Loucy (cell line): ENCODE data around the gene RGSL1.

Experiments used
- H2AFZ ChIP-seq: fragments of 200-600 bp; sonication (generic); 2 replicates; pipeline ENCODE4 v1.6.0; 2016; ENCODE audit warnings: antibody characterized with exemption, mild to moderate bottlenecking, low read length, moderate library complexity
- H3F3A ChIP-seq: fragments of 200-600 bp; 2 replicates; pipeline ENCODE4 v1.6.0; 2016; ENCODE audit warnings: antibody characterized with exemption, low read depth, mild to moderate bottlenecking
- H3K27me3 ChIP-seq: fragments of 200-600 bp; sonication (generic); 2 replicates; pipeline ENCODE4 v1.6.1; 2014; ENCODE audit warnings: low read length, mild to moderate bottlenecking; ENCODE audit not compliant: insufficient read depth, poor library complexity, severe bottlenecking
- H3K36me3 ChIP-seq: fragments of 200-600 bp; sonication (generic); 2 replicates; pipeline ENCODE4 v1.6.1; 2016; ENCODE audit warnings: low read length; ENCODE audit not compliant: insufficient read depth
- H3K4me1 ChIP-seq: fragments of 200-600 bp; sonication (generic); 2 replicates; pipeline ENCODE4 v1.5.1; 2014; ENCODE audit warnings: low read length, mild to moderate bottlenecking; ENCODE audit not compliant: insufficient read depth, poor library complexity, severe bottlenecking
- H3K4me2 ChIP-seq: fragments of 200-600 bp; sonication (generic); 2 replicates; pipeline ENCODE4 v1.6.0; 2014; ENCODE audit warnings: antibody characterized with exemption, low read length, low read depth, mild to moderate bottlenecking; ENCODE audit not compliant: poor library complexity, severe bottlenecking
- H3K4me3 ChIP-seq: fragments of 200-600 bp; sonication (generic); 2 replicates; pipeline ENCODE4 v1.5.1; 2014; ENCODE audit warnings: low read length, mild to moderate bottlenecking, mixed read lengths; ENCODE audit not compliant: poor library complexity, severe bottlenecking
- H3K79me2 ChIP-seq: fragments of 200-600 bp; sonication (generic); 2 replicates; pipeline ENCODE4 v1.6.1; 2014; ENCODE audit warnings: low read length; ENCODE audit not compliant: insufficient read depth
- H3K9ac ChIP-seq: fragments of 200-600 bp; sonication (generic); 2 replicates; pipeline ENCODE4 v1.6.0; 2014; ENCODE audit warnings: mild to moderate bottlenecking, low read depth, low read length, moderate library complexity; ENCODE audit not compliant: poor library complexity, severe bottlenecking
- H3K9me2 ChIP-seq: fragments of 200-600 bp; sonication (generic); replicated peaks from 2 replicates; pipeline ENCODE4 v1.6.1; 2016; ENCODE audit warnings: low read depth, low read length, mixed read lengths
- H3K9me3 ChIP-seq: fragments of 200-600 bp; sonication (generic); 2 replicates; pipeline ENCODE4 v1.6.1; 2014; ENCODE audit warnings: mild to moderate bottlenecking, antibody characterized with exemption, low read length, low read depth; ENCODE audit not compliant: insufficient read depth
- H4K20me1 ChIP-seq: fragments of 200-600 bp; sonication (generic); 2 replicates; pipeline ENCODE4 v1.6.0; 2014; ENCODE audit warnings: antibody characterized with exemption, low read length, mild to moderate bottlenecking; ENCODE audit not compliant: insufficient read depth, poor library complexity, severe bottlenecking
- EZH2phosphoT487 ChIP-seq: fragments of 200-600 bp; IDR thresholded peaks from 2 replicates; pipeline ENCODE4 v1.6.1; 2018; ENCODE audit warnings: antibody characterized with exemption, mild to moderate bottlenecking, moderate library complexity, borderline replicate concordance
- TF ChIP-seq, protein P1 (sequence below): fragments of 200-600 bp; sonication (generic); conservative IDR thresholded peaks from 2 replicates; pipeline ENCODE4 v1.5.1; 2014; ENCODE audit warnings: mild to moderate bottlenecking, antibody characterized with exemption, low read length

Gene RGSL1

DNA sequence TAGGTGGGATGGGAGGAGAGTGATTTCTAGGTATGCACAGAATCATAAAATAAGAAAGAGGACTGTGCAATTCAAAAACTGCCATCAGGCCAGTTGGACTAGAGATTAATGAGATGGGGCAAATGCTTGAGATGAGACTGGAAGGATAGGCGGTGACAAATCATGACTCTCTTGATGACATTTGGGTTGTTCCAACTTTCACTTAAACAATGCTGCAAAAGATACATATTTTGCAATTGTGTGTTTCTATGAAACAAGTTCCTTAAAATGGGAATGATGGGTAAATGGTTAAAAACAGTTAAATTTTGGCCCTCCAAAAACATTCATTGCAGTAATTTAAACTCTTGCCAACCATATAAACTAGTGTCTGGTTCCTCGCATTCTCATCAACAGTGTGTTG lies 84.0 kb downstream of the RGSL1 start:
- Histone ChIP-seq H3K36me3 (no peaks in the 10 kb centered on the region), H4K20me1 (no peaks in the 10 kb centered on the region), H3F3A (no peaks in the 10 kb centered on the region), H3K27me3 (peaks cover 6% of the 10 kb centered on the region), H3K9ac (no peak overlapping the region), H3K9me2 (no peaks in the 10 kb centered on the region), H2AFZ (no peak overlapping the region), H3K4me1 (no peaks in the 10 kb centered on the region), H3K9me3 (no peaks in the 10 kb centered on the region), H3K79me2 (no peaks in the 10 kb centered on the region), H3K4me2 (no peak overlapping the region), H3K4me3 (no peak overlapping the region)
- TF ChIP-seq EZH2phosphoT487: no peak
- TF ChIP-seq, protein P1, sequence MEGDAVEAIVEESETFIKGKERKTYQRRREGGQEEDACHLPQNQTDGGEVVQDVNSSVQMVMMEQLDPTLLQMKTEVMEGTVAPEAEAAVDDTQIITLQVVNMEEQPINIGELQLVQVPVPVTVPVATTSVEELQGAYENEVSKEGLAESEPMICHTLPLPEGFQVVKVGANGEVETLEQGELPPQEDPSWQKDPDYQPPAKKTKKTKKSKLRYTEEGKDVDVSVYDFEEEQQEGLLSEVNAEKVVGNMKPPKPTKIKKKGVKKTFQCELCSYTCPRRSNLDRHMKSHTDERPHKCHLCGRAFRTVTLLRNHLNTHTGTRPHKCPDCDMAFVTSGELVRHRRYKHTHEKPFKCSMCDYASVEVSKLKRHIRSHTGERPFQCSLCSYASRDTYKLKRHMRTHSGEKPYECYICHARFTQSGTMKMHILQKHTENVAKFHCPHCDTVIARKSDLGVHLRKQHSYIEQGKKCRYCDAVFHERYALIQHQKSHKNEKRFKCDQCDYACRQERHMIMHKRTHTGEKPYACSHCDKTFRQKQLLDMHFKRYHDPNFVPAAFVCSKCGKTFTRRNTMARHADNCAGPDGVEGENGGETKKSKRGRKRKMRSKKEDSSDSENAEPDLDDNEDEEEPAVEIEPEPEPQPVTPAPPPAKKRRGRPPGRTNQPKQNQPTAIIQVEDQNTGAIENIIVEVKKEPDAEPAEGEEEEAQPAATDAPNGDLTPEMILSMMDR: no peak

DNA sequence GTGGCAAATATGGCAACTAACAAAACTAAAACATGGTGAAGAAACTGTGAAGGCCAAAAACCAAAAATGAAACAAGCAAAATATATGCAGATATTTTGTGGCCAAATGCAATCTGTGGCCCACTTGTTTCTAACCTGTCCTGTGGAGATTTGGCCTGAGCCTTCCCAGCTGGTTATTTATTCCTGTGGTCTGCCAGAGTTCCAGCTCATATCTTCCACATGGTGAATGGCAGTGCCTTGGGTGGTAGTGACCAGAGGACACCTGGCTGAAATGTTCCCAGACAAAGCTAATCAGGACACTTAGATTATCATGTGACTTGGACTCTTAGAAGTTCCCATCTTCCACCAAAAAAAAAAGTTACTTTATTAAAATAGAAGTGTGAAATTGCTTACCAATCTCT lies 99.4 kb downstream of the RGSL1 start:
- Histone ChIP-seq H3K27me3 (no peaks in the 10 kb centered on the region), H3K9me2 (no peaks in the 10 kb centered on the region), H2AFZ (no peak overlapping the region), H3K79me2 (no peaks in the 10 kb centered on the region), H3K4me3 (no peak overlapping the region), H3K9ac (no peak overlapping the region), H3K4me1 (no peaks in the 10 kb centered on the region), H3F3A (no peaks in the 10 kb centered on the region), H3K9me3 (no peaks in the 10 kb centered on the region), H3K4me2 (no peak overlapping the region), H3K36me3 (no peaks in the 10 kb centered on the region), H4K20me1 (no peaks in the 10 kb centered on the region)
- TF ChIP-seq EZH2phosphoT487: no peak
- TF ChIP-seq, protein P1: no peak

DNA sequence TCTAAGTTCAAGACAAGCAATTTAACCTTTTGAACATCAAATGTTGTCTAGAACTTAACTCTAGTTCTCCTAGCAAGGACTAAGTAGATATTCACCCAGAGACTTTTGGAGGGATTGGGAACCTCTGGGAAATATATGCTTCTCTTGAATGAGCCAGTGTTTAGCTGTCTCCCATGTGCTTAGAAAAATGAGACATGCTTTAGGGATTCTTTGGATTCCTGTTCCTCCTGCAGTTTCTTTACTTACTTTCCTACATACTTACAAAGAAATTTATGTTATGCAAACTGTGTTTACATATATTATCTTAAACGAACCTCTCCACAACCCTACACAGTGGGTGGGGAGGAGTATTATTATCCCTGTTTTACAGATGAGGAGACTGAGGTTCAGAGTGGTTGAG lies 99.9 kb downstream of the RGSL1 start:
- no peaks in the 10 kb centered on the region for H3K36me3 ChIP-seq
- TF ChIP-seq EZH2phosphoT487: no peak
- TF ChIP-seq, protein P1: no peak
- no peaks in the 10 kb centered on the region for H3K9me2 ChIP-seq
- H3K4me2 ChIP-seq: no peak overlapping the region
- no peak overlapping the region for H3K9ac ChIP-seq
- H3K27me3 ChIP-seq: no peaks in the 10 kb centered on the region
- no peaks in the 10 kb centered on the region for H3F3A ChIP-seq
- no peaks in the 10 kb centered on the region for H3K4me1 ChIP-seq
- H3K4me3 ChIP-seq: no peak overlapping the region
- no peaks in the 10 kb centered on the region for H4K20me1 ChIP-seq
- no peaks in the 10 kb centered on the region for H3K9me3 ChIP-seq
- H3K79me2 ChIP-seq: no peaks in the 10 kb centered on the region
- no peak overlapping the region for H2AFZ ChIP-seq
